ENCODE data around the gene FBXO34. TPM values are rescaled to one million over a fixed set of nuclear protein-coding genes. Genes with fewer than 3 reads are reported as not detected.
A peak's percentile ranks its signal among the peaks of the same experiment; 100 is the strongest.

FBXO34 gene
- total RNA-seq, 1 donor from 2014 or later = 29.5 TPM

- Histone ChIP-seq H3K4me3 (ENCODE audit: low read depth, low read length) (no peak overlapping the region), H3K36me3 (ENCODE audit: control insufficient read depth, insufficient read depth, low read length) (peaks cover 5% of the 10 kb centered on the region), H3K27me3 (ENCODE audit: control insufficient read depth, insufficient read depth, low read length) (no peaks in the 10 kb centered on the region)
- no peak for TF ChIP-seq CTCF (IDR thresholded peaks at IDR 0.05; ENCODE audit: insufficient read depth, low read length, severe bottlenecking)
- DNase-seq (ENCODE audit: low read depth) (no peak), FAIRE-seq (no peak)
These were observed 81.0 kb downstream of the FBXO34 start for GRCh38 chr14:55352201-55352600.

- H3K4me3 ChIP-seq (ENCODE audit: low read depth, low read length) = no peak overlapping the region
- peaks cover 5% of the 10 kb centered on the region for H3K36me3 ChIP-seq (ENCODE audit: control insufficient read depth, insufficient read depth, low read length)
- DNase-seq (ENCODE audit: low read depth) (peak; percentile 66), FAIRE-seq (no peak)
- TF ChIP-seq CTCF (IDR thresholded peaks at IDR 0.05; ENCODE audit: insufficient read depth, low read length, severe bottlenecking) = no peak
- H3K27me3 ChIP-seq (ENCODE audit: control insufficient read depth, insufficient read depth, low read length) = no peaks in the 10 kb centered on the region
These were observed 82.7 kb downstream of the FBXO34 start for GRCh38 chr14:55353686-55354467.

GRCh38 chr14:55354500-55354899 lies 83.3 kb downstream of the FBXO34 start:
- FAIRE-seq = peak; percentile 72
- H3K27me3 ChIP-seq (ENCODE audit: control insufficient read depth, insufficient read depth, low read length) = no peaks in the 10 kb centered on the region
- peaks cover 5% of the 10 kb centered on the region for H3K36me3 ChIP-seq (ENCODE audit: control insufficient read depth, insufficient read depth, low read length)
- H3K4me3 ChIP-seq (ENCODE audit: low read depth, low read length) = no peak overlapping the region
- TF ChIP-seq CTCF (IDR thresholded peaks at IDR 0.05; ENCODE audit: insufficient read depth, low read length, severe bottlenecking) = peak; percentile 69
- peak; percentile 47 for DNase-seq (ENCODE audit: low read depth)

- TF ChIP-seq CTCF (IDR thresholded peaks at IDR 0.05; ENCODE audit: insufficient read depth, low read length, severe bottlenecking) = no peak
- peak; percentile 85 for FAIRE-seq
- Histone ChIP-seq H3K36me3 (ENCODE audit: control insufficient read depth, insufficient read depth, low read length) (peaks cover 5% of the 10 kb centered on the region), H3K27me3 (ENCODE audit: control insufficient read depth, insufficient read depth, low read length) (no peaks in the 10 kb centered on the region), H3K4me3 (ENCODE audit: low read depth, low read length) (no peak overlapping the region)
- DNase-seq (ENCODE audit: low read depth) = no peak
These were observed 84.7 kb downstream of the FBXO34 start for GRCh38 chr14:55355922-55356321.

- DNase-seq (ENCODE audit: low read depth) (peak; percentile 36), FAIRE-seq (no peak)
- TF ChIP-seq CTCF (IDR thresholded peaks at IDR 0.05; ENCODE audit: insufficient read depth, low read length, severe bottlenecking) = no peak
- no peak overlapping the region for H3K4me3 ChIP-seq (ENCODE audit: low read depth, low read length)
- H3K36me3 ChIP-seq (ENCODE audit: control insufficient read depth, insufficient read depth, low read length) = peaks cover 2% of the 10 kb centered on the region
- no peaks in the 10 kb centered on the region for H3K27me3 ChIP-seq (ENCODE audit: control insufficient read depth, insufficient read depth, low read length)
These were observed 85.7 kb downstream of the FBXO34 start for GRCh38 chr14:55356913-55357312.

GRCh38 chr14:55359307-55359706 lies 88.1 kb downstream of the FBXO34 start:
- no peak overlapping the region for H3K4me3 ChIP-seq (ENCODE audit: low read depth, low read length)
- DNase-seq (ENCODE audit: low read depth) (no peak), FAIRE-seq (no peak)
- no peaks in the 10 kb centered on the region for H3K27me3 ChIP-seq (ENCODE audit: control insufficient read depth, insufficient read depth, low read length)
- H3K36me3 ChIP-seq (ENCODE audit: control insufficient read depth, insufficient read depth, low read length) = peaks cover 2% of the 10 kb centered on the region
- TF ChIP-seq CTCF (IDR thresholded peaks at IDR 0.05; ENCODE audit: insufficient read depth, low read length, severe bottlenecking) = no peak
